ENCODE data around the gene SPAM1. TPM values are rescaled to one million over a fixed set of nuclear protein-coding genes. Genes with fewer than 3 reads are reported as not detected.

Gene SPAM1
- total and polyA plus RNA-seq, 2 donors (not counting 1 experiment from before 2014, with no cell fraction given) = not detected

DNA sequence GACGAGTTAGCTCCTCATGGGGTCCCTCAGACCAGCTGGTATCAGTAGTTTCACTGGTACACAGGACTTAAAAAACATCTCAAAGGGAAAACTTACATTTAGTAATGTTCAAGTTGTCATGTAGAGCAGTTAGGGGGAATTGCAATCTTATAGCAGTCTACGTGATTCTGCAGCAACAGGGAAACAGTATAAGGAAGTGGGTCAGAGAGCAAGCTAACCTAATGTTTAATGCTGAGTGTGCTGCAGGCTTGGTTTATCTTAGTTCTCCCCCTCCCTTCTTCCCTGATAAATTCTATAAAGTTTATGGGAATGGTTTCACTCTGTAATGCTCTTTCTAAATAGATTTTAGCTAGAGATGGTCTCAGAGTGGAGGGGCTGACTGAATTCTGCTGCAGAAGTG, 11.3 kb downstream of the SPAM1 start:
- no peaks in the 10 kb centered on the region for H4K20me1 ChIP-seq (ENCODE audit: control insufficient read depth, extremely low read depth, insufficient read depth, low read length)
- no peak for TF ChIP-seq EZH2 (IDR thresholded peaks at IDR 0.05; ENCODE audit: low read length, missing control alignments)
- TF ChIP-seq, protein P1, sequence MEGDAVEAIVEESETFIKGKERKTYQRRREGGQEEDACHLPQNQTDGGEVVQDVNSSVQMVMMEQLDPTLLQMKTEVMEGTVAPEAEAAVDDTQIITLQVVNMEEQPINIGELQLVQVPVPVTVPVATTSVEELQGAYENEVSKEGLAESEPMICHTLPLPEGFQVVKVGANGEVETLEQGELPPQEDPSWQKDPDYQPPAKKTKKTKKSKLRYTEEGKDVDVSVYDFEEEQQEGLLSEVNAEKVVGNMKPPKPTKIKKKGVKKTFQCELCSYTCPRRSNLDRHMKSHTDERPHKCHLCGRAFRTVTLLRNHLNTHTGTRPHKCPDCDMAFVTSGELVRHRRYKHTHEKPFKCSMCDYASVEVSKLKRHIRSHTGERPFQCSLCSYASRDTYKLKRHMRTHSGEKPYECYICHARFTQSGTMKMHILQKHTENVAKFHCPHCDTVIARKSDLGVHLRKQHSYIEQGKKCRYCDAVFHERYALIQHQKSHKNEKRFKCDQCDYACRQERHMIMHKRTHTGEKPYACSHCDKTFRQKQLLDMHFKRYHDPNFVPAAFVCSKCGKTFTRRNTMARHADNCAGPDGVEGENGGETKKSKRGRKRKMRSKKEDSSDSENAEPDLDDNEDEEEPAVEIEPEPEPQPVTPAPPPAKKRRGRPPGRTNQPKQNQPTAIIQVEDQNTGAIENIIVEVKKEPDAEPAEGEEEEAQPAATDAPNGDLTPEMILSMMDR (conservative IDR thresholded peaks at IDR 0.05 in 1 of 2, IDR thresholded peaks at IDR 0.05 in 1 of 2; ENCODE audit: low read depth in 1 of 2, low read length in 2 of 2) = no peak
- H3K9ac ChIP-seq (ENCODE audit: insufficient read depth, low read length) = no peak overlapping the region
- H2AFZ ChIP-seq (ENCODE audit: low read length) = no peak overlapping the region
- H3K27me3 ChIP-seq (ENCODE audit: control insufficient read depth, insufficient read depth, low read length) = no peaks in the 10 kb centered on the region
- no peaks in the 10 kb centered on the region for H3K79me2 ChIP-seq (ENCODE audit: control insufficient read depth, insufficient read depth, low read length)
- H3K4me3 ChIP-seq (replicated peaks in 1 of 4; ENCODE audit: control extremely low read depth in 1 of 4, insufficient read depth in 1 of 4, low read depth in 3 of 4, low read length in 4 of 4) = no peak overlapping the region
- DNase-seq (ENCODE audit: low read depth in 2 of 2) = no peak
- H3K36me3 ChIP-seq (ENCODE audit: control insufficient read depth, insufficient read depth, low read length) = no peaks in the 10 kb centered on the region
- H3K4me2 ChIP-seq (ENCODE audit: extremely low read depth, insufficient read depth, low read length) = no peak overlapping the region
- no peaks in the 10 kb centered on the region for H3K9me3 ChIP-seq (ENCODE audit: control insufficient read depth, insufficient read depth, low read depth, low read length)
- no peaks in the 10 kb centered on the region for H3K4me1 ChIP-seq (ENCODE audit: control insufficient read depth, extremely low read depth, insufficient read depth, low read length)
- no peak overlapping the region for H3K27ac ChIP-seq (ENCODE audit: insufficient read depth, low read length)

DNA sequence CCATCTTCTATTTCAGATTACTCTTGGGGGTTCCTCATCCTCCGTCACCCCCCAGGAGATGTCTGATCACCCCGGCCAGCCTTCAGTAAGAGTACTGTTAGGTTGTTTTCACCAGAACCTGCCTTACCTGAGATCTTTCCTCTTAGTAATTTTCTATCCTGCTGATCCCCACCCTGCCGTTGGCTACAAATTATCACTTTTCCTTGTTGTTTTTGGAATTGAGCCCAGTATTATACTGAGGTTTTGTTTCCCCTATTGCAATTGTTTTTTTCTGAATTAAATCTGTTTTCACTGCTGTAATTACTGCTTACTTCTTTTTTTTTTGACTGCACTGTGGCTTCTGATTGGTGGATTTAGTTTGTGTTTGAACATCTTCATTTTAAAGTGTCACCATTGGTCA, 14.7 kb downstream of the SPAM1 start:
- no peaks in the 10 kb centered on the region for H3K27me3 ChIP-seq (ENCODE audit: control insufficient read depth, insufficient read depth, low read length)
- no peaks in the 10 kb centered on the region for H3K79me2 ChIP-seq (ENCODE audit: control insufficient read depth, insufficient read depth, low read length)
- no peaks in the 10 kb centered on the region for H3K9me3 ChIP-seq (ENCODE audit: control insufficient read depth, insufficient read depth, low read depth, low read length)
- no peak overlapping the region for H2AFZ ChIP-seq (ENCODE audit: low read length)
- H3K27ac ChIP-seq (ENCODE audit: insufficient read depth, low read length) = no peak overlapping the region
- H3K9ac ChIP-seq (ENCODE audit: insufficient read depth, low read length) = no peak overlapping the region
- H3K4me3 ChIP-seq (replicated peaks in 1 of 4; ENCODE audit: control extremely low read depth in 1 of 4, insufficient read depth in 1 of 4, low read depth in 3 of 4, low read length in 4 of 4) = no peak overlapping the region
- TF ChIP-seq EZH2 (IDR thresholded peaks at IDR 0.05; ENCODE audit: low read length, missing control alignments) = no peak
- TF ChIP-seq, protein P1 (conservative IDR thresholded peaks at IDR 0.05 in 1 of 2, IDR thresholded peaks at IDR 0.05 in 1 of 2; ENCODE audit: low read depth in 1 of 2, low read length in 2 of 2) = no peak
- H3K4me1 ChIP-seq (ENCODE audit: control insufficient read depth, extremely low read depth, insufficient read depth, low read length) = no peaks in the 10 kb centered on the region
- no peaks in the 10 kb centered on the region for H4K20me1 ChIP-seq (ENCODE audit: control insufficient read depth, extremely low read depth, insufficient read depth, low read length)
- H3K4me2 ChIP-seq (ENCODE audit: extremely low read depth, insufficient read depth, low read length) = no peak overlapping the region
- H3K36me3 ChIP-seq (ENCODE audit: control insufficient read depth, insufficient read depth, low read length) = no peaks in the 10 kb centered on the region
- DNase-seq (ENCODE audit: low read depth in 2 of 2) = no peak

DNA sequence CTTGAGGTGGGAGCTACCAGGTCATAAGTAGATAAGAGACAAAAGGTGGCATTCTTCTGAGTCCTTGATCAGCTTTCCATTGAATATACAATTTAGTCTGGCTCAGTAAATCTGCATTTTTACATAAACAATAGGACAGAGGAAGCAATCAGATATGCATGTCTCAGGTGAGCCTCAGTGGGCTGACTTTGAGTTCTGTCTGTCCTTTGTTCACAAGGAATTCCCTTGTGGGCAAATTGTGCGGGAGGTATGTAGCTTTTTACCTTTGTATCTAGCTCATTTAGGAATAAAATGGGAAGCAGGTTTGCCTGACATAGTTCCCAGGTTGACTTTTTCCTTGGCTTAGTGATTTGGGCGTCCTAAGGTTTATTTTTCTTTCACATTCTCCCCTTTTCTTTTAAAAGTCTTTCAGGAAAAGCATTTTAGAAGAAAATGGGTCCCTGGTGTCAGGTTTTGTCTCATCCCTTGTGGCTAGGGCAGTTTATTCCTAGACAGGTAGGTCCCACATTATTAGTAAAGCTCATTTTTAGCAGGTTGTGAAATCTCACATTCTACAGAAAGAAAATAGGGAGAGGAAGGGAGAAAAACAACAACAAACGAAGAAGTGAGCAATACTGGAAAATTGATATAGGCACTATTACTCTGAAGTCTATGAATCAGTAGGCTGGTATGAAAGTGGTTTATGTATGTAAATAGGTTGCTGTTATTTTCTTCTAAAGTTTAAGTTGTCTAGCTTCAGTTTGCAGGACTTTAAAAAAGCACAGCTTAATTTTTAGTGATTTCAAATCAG, 16.5 kb downstream of the SPAM1 start:
- Histone ChIP-seq H3K9me3 (ENCODE audit: control insufficient read depth, insufficient read depth, low read depth, low read length) (no peaks in the 10 kb centered on the region), H3K4me2 (ENCODE audit: extremely low read depth, insufficient read depth, low read length) (no peak overlapping the region), H4K20me1 (ENCODE audit: control insufficient read depth, extremely low read depth, insufficient read depth, low read length) (no peaks in the 10 kb centered on the region), H3K9ac (ENCODE audit: insufficient read depth, low read length) (no peak overlapping the region), H3K4me1 (ENCODE audit: control insufficient read depth, extremely low read depth, insufficient read depth, low read length) (no peaks in the 10 kb centered on the region), H3K4me3 (replicated peaks in 1 of 4; ENCODE audit: control extremely low read depth in 1 of 4, insufficient read depth in 1 of 4, low read depth in 3 of 4, low read length in 4 of 4) (no peak overlapping the region), H3K79me2 (ENCODE audit: control insufficient read depth, insufficient read depth, low read length) (no peaks in the 10 kb centered on the region), H3K36me3 (ENCODE audit: control insufficient read depth, insufficient read depth, low read length) (no peaks in the 10 kb centered on the region), H3K27ac (ENCODE audit: insufficient read depth, low read length) (no peak overlapping the region), H2AFZ (ENCODE audit: low read length) (no peak overlapping the region), H3K27me3 (ENCODE audit: control insufficient read depth, insufficient read depth, low read length) (no peaks in the 10 kb centered on the region)
- no peak for DNase-seq (ENCODE audit: low read depth in 2 of 2)
- TF ChIP-seq, protein P1 (conservative IDR thresholded peaks at IDR 0.05 in 1 of 2, IDR thresholded peaks at IDR 0.05 in 1 of 2; ENCODE audit: low read depth in 1 of 2, low read length in 2 of 2) = no peak
- TF ChIP-seq EZH2 (IDR thresholded peaks at IDR 0.05; ENCODE audit: low read length, missing control alignments) = no peak

Data from fibroblast of lung (primary cell).